ENCODE measurements around the gene TET1.

The TET1 gene

DNA sequence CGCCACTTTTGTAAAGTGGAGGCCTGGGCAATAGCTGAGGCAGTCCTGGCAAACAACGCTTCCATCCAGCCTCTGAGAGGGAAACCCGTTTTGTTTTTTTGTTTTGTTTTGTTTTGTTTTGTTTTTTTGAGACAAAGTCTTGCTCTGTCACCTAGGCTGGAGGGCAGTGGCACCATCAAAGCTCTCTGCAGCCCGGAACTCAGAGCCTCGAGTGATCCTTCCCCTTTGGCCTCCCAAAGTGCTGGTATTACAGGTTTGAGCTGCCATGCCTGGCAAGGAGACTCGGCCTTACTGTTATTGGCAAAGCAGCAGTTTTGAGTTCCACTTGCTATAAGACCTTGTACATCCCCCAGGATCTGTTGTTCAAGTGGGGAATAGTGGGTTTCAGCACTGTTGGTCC lies 22.3 kb upstream of the TET1 start:
- H3K4ac ChIP-seq (ENCODE audit: low read length), result no peak overlapping the region
- H3K18ac ChIP-seq (ENCODE audit: low read length), result no peak overlapping the region
- no peak overlapping the region for H2BK120ac ChIP-seq (ENCODE audit: low read depth, low read length)
- H3K79me1 ChIP-seq (ENCODE audit: low read depth, low read length), result no peaks in the 10 kb centered on the region
- no peaks in the 10 kb centered on the region for H3K36me3 ChIP-seq (replicated peaks in 1 of 2; ENCODE audit: control insufficient read depth in 2 of 2, insufficient read depth in 2 of 2, low read length in 2 of 2)
- H3K4me2 ChIP-seq (ENCODE audit: insufficient read depth, low read length, poor library complexity, severe bottlenecking), result no peak overlapping the region
- WGBS, 2 donors (ENCODE audit: extremely low coverage in 2 of 2, insufficient read length in 2 of 2, insufficient replicate concordance in 1 of 2), result no CpG with 5 or more reads among the region's 6 CpGs
- no peak overlapping the region for H4K8ac ChIP-seq (ENCODE audit: low read depth, low read length)
- H2BK15ac ChIP-seq (ENCODE audit: low read length), result no peak overlapping the region
- H3K27ac ChIP-seq (replicated peaks; ENCODE audit: low read length), result no peak overlapping the region
- H3K4me3 ChIP-seq (ENCODE audit: low read length in 2 of 2), result no peak overlapping the region
- no peak overlapping the region for H2BK5ac ChIP-seq (ENCODE audit: low read length)
- no peak for DNase-seq (ENCODE audit: low spot score)
- H3K4me1 ChIP-seq (ENCODE audit: control insufficient read depth in 2 of 2, insufficient read depth in 1 of 2, low read depth in 1 of 2, low read length in 2 of 2), result no peaks in the 10 kb centered on the region
- no peak overlapping the region for H3K23ac ChIP-seq (ENCODE audit: low read depth, low read length, poor library complexity)
- H4K91ac ChIP-seq (ENCODE audit: low read depth, low read length, poor library complexity), result no peak overlapping the region
- no peaks in the 10 kb centered on the region for H3K9me3 ChIP-seq (replicated peaks in 1 of 2; ENCODE audit: control insufficient read depth in 2 of 2, insufficient read depth in 1 of 2, low read depth in 1 of 2, low read length in 2 of 2)
- no peak overlapping the region for H2AFZ ChIP-seq (ENCODE audit: low read length)
- H3K9ac ChIP-seq (ENCODE audit: low read depth, low read length, poor library complexity), result no peak overlapping the region
- no peak overlapping the region for H2BK12ac ChIP-seq (ENCODE audit: low read length)
- no peaks in the 10 kb centered on the region for H3K27me3 ChIP-seq (ENCODE audit: control insufficient read depth in 3 of 3, insufficient read depth in 3 of 3, low read depth in 1 of 3, low read length in 3 of 3)
- no peak overlapping the region for H3K14ac ChIP-seq (ENCODE audit: low read length)
- no peak overlapping the region for H2AK5ac ChIP-seq (ENCODE audit: low read depth, low read length)

- Histone ChIP-seq H2AK5ac (ENCODE audit: low read depth, low read length) (no peak overlapping the region), H2BK5ac (ENCODE audit: low read length) (no peak overlapping the region), H3K4me3 (ENCODE audit: low read length in 2 of 2) (no peak overlapping the region), H3K4me2 (ENCODE audit: insufficient read depth, low read length, poor library complexity, severe bottlenecking) (no peak overlapping the region), H2AFZ (ENCODE audit: low read length) (no peak overlapping the region), H3K79me1 (ENCODE audit: low read depth, low read length) (no peaks in the 10 kb centered on the region), H3K4me1 (ENCODE audit: control insufficient read depth in 2 of 2, insufficient read depth in 1 of 2, low read depth in 1 of 2, low read length in 2 of 2) (no peaks in the 10 kb centered on the region), H3K23ac (ENCODE audit: low read depth, low read length, poor library complexity) (no peak overlapping the region), H3K27ac (replicated peaks; ENCODE audit: low read length) (no peak overlapping the region), H3K9ac (ENCODE audit: low read depth, low read length, poor library complexity) (no peak overlapping the region), H2BK12ac (ENCODE audit: low read length) (no peak overlapping the region), H3K27me3 (ENCODE audit: control insufficient read depth in 3 of 3, insufficient read depth in 3 of 3, low read depth in 1 of 3, low read length in 3 of 3) (no peaks in the 10 kb centered on the region), H3K14ac (ENCODE audit: low read length) (no peak overlapping the region), H3K4ac (ENCODE audit: low read length) (no peak overlapping the region), H3K9me3 (replicated peaks in 1 of 2; ENCODE audit: control insufficient read depth in 2 of 2, insufficient read depth in 1 of 2, low read depth in 1 of 2, low read length in 2 of 2) (no peaks in the 10 kb centered on the region), H2BK120ac (ENCODE audit: low read depth, low read length) (no peak overlapping the region), H3K36me3 (replicated peaks in 1 of 2; ENCODE audit: control insufficient read depth in 2 of 2, insufficient read depth in 2 of 2, low read length in 2 of 2) (no peaks in the 10 kb centered on the region), H2BK15ac (ENCODE audit: low read length) (no peak overlapping the region), H3K18ac (ENCODE audit: low read length) (no peak overlapping the region), H4K8ac (ENCODE audit: low read depth, low read length) (no peak overlapping the region), H4K91ac (ENCODE audit: low read depth, low read length, poor library complexity) (no peak overlapping the region)
- WGBS, 2 donors (ENCODE audit: extremely low coverage in 2 of 2, insufficient read length in 2 of 2, insufficient replicate concordance in 1 of 2), result no CpG with 5 or more reads among the region's 5 CpGs
- DNase-seq (ENCODE audit: low spot score), result no peak
These were observed 16.9 kb upstream of the TET1 start for GRCh38 chr10:68543004-68543918.

GRCh38 chr10:68550747-68551411 lies 9.3 kb upstream of the TET1 start:
- Histone ChIP-seq H2BK120ac (ENCODE audit: low read depth, low read length) (no peak overlapping the region), H4K91ac (ENCODE audit: low read depth, low read length, poor library complexity) (no peak overlapping the region), H4K8ac (ENCODE audit: low read depth, low read length) (no peak overlapping the region), H3K14ac (ENCODE audit: low read length) (no peak overlapping the region), H3K27me3 (ENCODE audit: control insufficient read depth in 3 of 3, insufficient read depth in 3 of 3, low read depth in 1 of 3, low read length in 3 of 3) (no peaks in the 10 kb centered on the region), H3K4ac (ENCODE audit: low read length) (no peak overlapping the region), H3K4me3 (ENCODE audit: low read length in 2 of 2) (no peak overlapping the region), H3K79me1 (ENCODE audit: low read depth, low read length) (no peaks in the 10 kb centered on the region), H3K27ac (replicated peaks; ENCODE audit: low read length) (no peak overlapping the region), H3K9ac (ENCODE audit: low read depth, low read length, poor library complexity) (no peak overlapping the region), H2BK12ac (ENCODE audit: low read length) (no peak overlapping the region), H3K23ac (ENCODE audit: low read depth, low read length, poor library complexity) (no peak overlapping the region), H3K36me3 (replicated peaks in 1 of 2; ENCODE audit: control insufficient read depth in 2 of 2, insufficient read depth in 2 of 2, low read length in 2 of 2) (no peaks in the 10 kb centered on the region), H3K4me2 (ENCODE audit: insufficient read depth, low read length, poor library complexity, severe bottlenecking) (no peak overlapping the region), H2AK5ac (ENCODE audit: low read depth, low read length) (no peak overlapping the region), H2BK5ac (ENCODE audit: low read length) (no peak overlapping the region), H2AFZ (ENCODE audit: low read length) (peak overlapping the region; percentile 15), H2BK15ac (ENCODE audit: low read length) (no peak overlapping the region), H3K9me3 (replicated peaks in 1 of 2; ENCODE audit: control insufficient read depth in 2 of 2, insufficient read depth in 1 of 2, low read depth in 1 of 2, low read length in 2 of 2) (no peaks in the 10 kb centered on the region), H3K4me1 (ENCODE audit: control insufficient read depth in 2 of 2, insufficient read depth in 1 of 2, low read depth in 1 of 2, low read length in 2 of 2) (no peaks in the 10 kb centered on the region), H3K18ac (ENCODE audit: low read length) (no peak overlapping the region)
- no CpG with 5 or more reads among the region's 5 CpGs for WGBS, 2 donors (ENCODE audit: extremely low coverage in 2 of 2, insufficient read length in 2 of 2, insufficient replicate concordance in 1 of 2)
- peak; percentile 73 for DNase-seq (ENCODE audit: low spot score)

DNA sequence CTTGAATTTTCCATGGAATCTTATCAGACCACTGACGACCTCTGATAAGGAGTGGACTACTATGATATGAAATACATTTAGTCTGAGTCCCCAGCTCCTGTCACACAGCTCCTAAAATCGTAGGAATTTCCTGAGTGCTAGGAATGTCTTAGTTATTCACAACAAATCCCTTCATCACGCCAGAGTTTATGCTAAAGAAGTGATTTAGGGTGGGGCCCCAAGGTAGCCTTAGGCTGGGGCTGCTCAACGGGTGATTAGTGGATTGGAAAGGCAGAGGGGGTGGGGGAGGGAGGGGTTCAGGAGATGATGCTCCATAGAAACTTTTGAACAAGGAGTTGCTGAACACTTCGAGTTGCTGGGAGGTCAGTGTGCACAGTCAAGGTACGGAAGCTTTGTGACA lies 7.0 kb upstream of the TET1 start:
- Histone ChIP-seq H3K9me3 (replicated peaks in 1 of 2; ENCODE audit: control insufficient read depth in 2 of 2, insufficient read depth in 1 of 2, low read depth in 1 of 2, low read length in 2 of 2) (no peaks in the 10 kb centered on the region), H3K36me3 (replicated peaks in 1 of 2; ENCODE audit: control insufficient read depth in 2 of 2, insufficient read depth in 2 of 2, low read length in 2 of 2) (no peaks in the 10 kb centered on the region), H3K4me3 (ENCODE audit: low read length in 2 of 2) (no peak overlapping the region), H3K4ac (ENCODE audit: low read length) (no peak overlapping the region), H3K27ac (replicated peaks; ENCODE audit: low read length) (no peak overlapping the region), H2AK5ac (ENCODE audit: low read depth, low read length) (no peak overlapping the region), H2AFZ (ENCODE audit: low read length) (peak overlapping the region; percentile 56), H2BK12ac (ENCODE audit: low read length) (no peak overlapping the region), H2BK120ac (ENCODE audit: low read depth, low read length) (no peak overlapping the region), H3K14ac (ENCODE audit: low read length) (no peak overlapping the region), H3K18ac (ENCODE audit: low read length) (no peak overlapping the region), H2BK15ac (ENCODE audit: low read length) (no peak overlapping the region), H2BK5ac (ENCODE audit: low read length) (no peak overlapping the region), H4K91ac (ENCODE audit: low read depth, low read length, poor library complexity) (no peak overlapping the region), H3K23ac (ENCODE audit: low read depth, low read length, poor library complexity) (no peak overlapping the region), H3K79me1 (ENCODE audit: low read depth, low read length) (no peaks in the 10 kb centered on the region), H3K27me3 (ENCODE audit: control insufficient read depth in 3 of 3, insufficient read depth in 3 of 3, low read depth in 1 of 3, low read length in 3 of 3) (no peaks in the 10 kb centered on the region), H3K9ac (ENCODE audit: low read depth, low read length, poor library complexity) (no peak overlapping the region), H3K4me1 (ENCODE audit: control insufficient read depth in 2 of 2, insufficient read depth in 1 of 2, low read depth in 1 of 2, low read length in 2 of 2) (no peaks in the 10 kb centered on the region), H4K8ac (ENCODE audit: low read depth, low read length) (no peak overlapping the region), H3K4me2 (ENCODE audit: insufficient read depth, low read length, poor library complexity, severe bottlenecking) (no peak overlapping the region)
- WGBS, 2 donors (ENCODE audit: extremely low coverage in 2 of 2, insufficient read length in 2 of 2, insufficient replicate concordance in 1 of 2), result no CpG with 5 or more reads among the region's 6 CpGs
- no peak for DNase-seq (ENCODE audit: low spot score)
